Ovary (tissue), 3 donors: ENCODE results near the gene CAMTA1.

Experiments used
- CTCF ChIP-seq, 3 donors: fragments of 450-650 bp in 2 of 3; fragments of 200-600 bp in 1 of 3; IDR thresholded peaks; one replicate each; pipeline versions ENCODE4 v1.5.1 to v1.8.0; 2016 to 2022; ENCODE audit warnings: antibody characterized with exemption in 3 of 3, mild to moderate bottlenecking in 1 of 3
- EP300 ChIP-seq: sonication (generic); formaldehyde crosslinking; IDR thresholded peaks from one replicate; pipeline ENCODE4 v1.6.1; 2017; ENCODE audit warnings: antibody characterized with exemption
- donor health status: DM: no; HTN: no; CAD: no.

DNA sequence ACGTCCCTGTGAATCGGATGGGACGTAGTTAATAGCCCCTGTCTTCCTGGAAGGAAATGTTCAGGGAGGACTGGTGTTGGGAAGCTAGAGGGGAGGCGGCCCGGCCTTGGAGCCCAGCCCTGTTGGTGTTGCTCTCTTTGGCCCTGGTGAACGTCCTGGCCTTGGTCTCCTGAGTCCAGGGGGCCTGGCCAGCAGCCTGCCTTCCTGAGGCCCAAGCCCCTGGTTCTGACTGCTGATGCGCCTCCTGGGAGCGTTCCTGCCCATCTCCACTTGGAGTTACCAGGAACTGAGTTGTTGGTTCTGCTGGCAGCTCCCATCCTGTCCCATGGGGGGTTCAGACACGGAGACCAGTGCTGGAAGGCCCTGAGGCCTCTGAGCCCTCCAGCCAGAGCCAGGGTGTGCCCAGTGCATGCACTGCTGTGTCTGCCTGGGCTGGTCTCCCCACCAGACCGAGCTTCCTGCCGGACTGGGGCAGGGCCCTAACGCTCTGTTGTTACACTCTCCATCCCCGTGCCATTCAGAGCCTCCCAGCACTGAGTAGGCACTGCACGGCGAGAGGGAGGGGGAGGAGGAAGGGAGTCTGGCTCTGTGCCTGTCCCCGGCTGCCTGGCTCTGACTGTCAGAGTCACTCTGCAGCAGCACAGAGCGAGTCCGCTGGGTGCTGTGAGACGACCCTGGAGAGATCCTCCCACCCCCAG lies 603.4 kb downstream of the CAMTA1 start:
- TF ChIP-seq EP300 (no peak), CTCF (IDR thresholded peaks at IDR 0.05) (no peak)
